K562 (cell line): ENCODE results near the gene RETSAT. TPM values are rescaled to one million over a fixed set of nuclear protein-coding genes. Genes with fewer than 3 reads are reported as not detected.

Experiments
- ATAC-seq: fragments of 200-7000 bp; cut with Tn5 transposase; 3 replicates; pipeline ENCODE4 v1.9.1; 2020; ENCODE audit warnings: moderate library complexity
- BruUV-seq: library from RNA; stranded (reverse); fragments of 400-500 nt; replicated peaks from 2 replicates; lab custom pipeline; 2021; lab: Mats Ljungman, UMichigan
- CTCF ChIA-PET: fragments of 300-600 bp; formaldehyde crosslinking; extraction: SDS; loops from one replicate; lab custom pipeline; 2021; ENCODE audit warnings: low intra/inter-chr PET ratio; lab: Yijun Ruan, JAX
- POLR2A ChIA-PET: fragments of 300-600, 350-650 bp; sonication (Branson Sonifier 250); formaldehyde crosslinking; extraction: SDS; loops from one replicate; lab custom pipeline; 2021; ENCODE audit warnings: antibody characterized with exemption, inconsistent platforms; lab: Yijun Ruan, JAX
- DNase-seq, 4 experiments: peaks; one replicate each; pipeline versions ENCODE4 v3.0.0 to v3.0.0-alpha.2; 2011 to 2018; ENCODE audit warnings: low spot score in 3 of 4, mixed read lengths in 3 of 4; ENCODE audit errors: extremely low read depth in 1 of 4
- FAIRE-seq: peaks from 2 replicates; lab custom pipeline; 2011; peaks lifted over from hg19 to GRCh38; lab: Jason Lieb, UNC
- H2AFZ ChIP-seq: 2 replicates; pipeline ENCODE4 v1.6.0; 2011; ENCODE audit warnings: low read depth, low read length, control low read depth, inconsistent platforms
- H3K27ac ChIP-seq: fragments of 200-600 bp; 3 replicates; pipeline ENCODE4 v1.8.0; 2011; ENCODE audit warnings: low read depth, mild to moderate bottlenecking, control low read depth, inconsistent platforms, low read length, moderate library complexity, mixed read lengths; ENCODE audit errors: extremely low read depth
- H3K27me3 ChIP-seq, 2 experiments: fragments of 300-600 bp in 1 of 2; 2 replicates in 1 of 2; 3 replicates in 1 of 2; pipeline versions ENCODE4 v1.6.0 to v1.8.0; 2011; ENCODE audit warnings: inconsistent platforms in 2 of 2, low read length in 2 of 2, mild to moderate bottlenecking in 1 of 2, mixed read lengths in 1 of 2, moderate library complexity in 1 of 2; ENCODE audit not compliant: control insufficient read depth in 2 of 2, insufficient read depth in 2 of 2
- H3K36me3 ChIP-seq: fragments of 300-600 bp; 3 replicates; pipeline ENCODE4 v1.8.0; 2011; ENCODE audit warnings: mild to moderate bottlenecking, low read length, inconsistent platforms; ENCODE audit not compliant: control insufficient read depth, insufficient read depth
- H3K4me1 ChIP-seq, 2 experiments: fragments of 200-600 bp in 1 of 2; replicated peaks in 1 of 2; 2 replicates in 1 of 2; 3 replicates in 1 of 2; pipeline versions ENCODE4 v1.5.1 to v1.8.0; 2011; ENCODE audit warnings: inconsistent platforms in 2 of 2, low read length in 2 of 2, mild to moderate bottlenecking in 1 of 2, mixed read lengths in 1 of 2, moderate library complexity in 1 of 2; ENCODE audit not compliant: control insufficient read depth in 2 of 2, insufficient read depth in 2 of 2
- H3K4me2 ChIP-seq: 2 replicates; pipeline ENCODE4 v1.6.1; 2011; ENCODE audit warnings: low read length, control low read depth, inconsistent platforms, mixed read lengths; ENCODE audit not compliant: insufficient read depth
- H3K4me3 ChIP-seq: fragments of 200-600 bp; sonication (generic), shearing (Covaris generic); 2 replicates; pipeline ENCODE4 v1.5.1; 2016; ENCODE audit warnings: control low read depth, inconsistent platforms
- H3K79me2 ChIP-seq: fragments of 200-600 bp; 3 replicates; pipeline ENCODE4 v1.8.0; 2011; ENCODE audit warnings: low read length, inconsistent platforms; ENCODE audit not compliant: control insufficient read depth, insufficient read depth
- H3K9ac ChIP-seq, 2 experiments: 2 replicates each; pipeline versions ENCODE4 v1.6.0 to v1.6.1; 2011; ENCODE audit warnings: low read depth in 2 of 2, low read length in 2 of 2, control low read depth in 1 of 2, inconsistent platforms in 1 of 2, mild to moderate bottlenecking in 1 of 2, mixed read lengths in 1 of 2; ENCODE audit not compliant: insufficient read depth in 1 of 2
- H3K9me1 ChIP-seq: one replicate; pipeline ENCODE4 v1.6.0; 2011; ENCODE audit warnings: inconsistent platforms, mild to moderate bottlenecking, low read length, moderate library complexity; ENCODE audit not compliant: control insufficient read depth, insufficient read depth
- H3K9me3 ChIP-seq: replicated peaks from 2 replicates; pipeline ENCODE4 v1.5.1; 2011; ENCODE audit warnings: low read depth, low read length, inconsistent platforms; ENCODE audit not compliant: control insufficient read depth, insufficient read depth
- H4K20me1 ChIP-seq: replicated peaks from 2 replicates; pipeline ENCODE4 v1.6.1; 2011; ENCODE audit warnings: low read length, inconsistent platforms, mixed read lengths; ENCODE audit not compliant: control insufficient read depth, insufficient read depth
- BRF1 ChIP-seq: IDR thresholded peaks from 3 replicates; pipeline ENCODE4 v1.6.1; 2011; ENCODE audit warnings: borderline replicate concordance, mild to moderate bottlenecking; ENCODE audit not compliant: insufficient read length; ENCODE audit errors: extremely low read depth
- ESRRB ChIP-seq: fragments of 250-450 bp; sonication (Bioruptor Pico); IDR thresholded peaks from 2 replicates; pipeline ENCODE4 v1.5.0; 2020; ENCODE audit warnings: mild to moderate bottlenecking, moderate library complexity, borderline replicate concordance
- FIP1L1 ChIP-seq: fragments of 200-400 bp; formaldehyde crosslinking; IDR thresholded peaks from 2 replicates; pipeline ENCODE4 v1.6.1; 2018; ENCODE audit warnings: mild to moderate bottlenecking, low read depth, low read length; ENCODE audit not compliant: poor library complexity, severe bottlenecking
- HNRNPH1 ChIP-seq: fragments of 200-400 bp; formaldehyde crosslinking; optimal IDR thresholded peaks from 2 replicates; pipeline ENCODE3; 2017; ENCODE audit warnings: low read depth, mild to moderate bottlenecking, low read length, moderate library complexity
- MEIS2 ChIP-seq: fragments of 450-650 bp; IDR thresholded peaks from 2 replicates; pipeline ENCODE4 v1.6.1; 2014; ENCODE audit warnings: mild to moderate bottlenecking; ENCODE audit not compliant: partially characterized antibody
- RAD51 ChIP-seq: fragments of 450-650 bp; IDR thresholded peaks from 2 replicates; pipeline ENCODE4 v1.7.1; 2016; ENCODE audit warnings: low read depth, mild to moderate bottlenecking, borderline replicate concordance
- RB1 ChIP-seq: fragments of 450-650 bp; IDR thresholded peaks from 2 replicates; pipeline ENCODE4 v1.6.1; 2017; ENCODE audit warnings: low read depth, mild to moderate bottlenecking
- SOX6 ChIP-seq: fragments of 450-650 bp; IDR thresholded peaks from 2 replicates; pipeline ENCODE4 v1.6.1; 2014; ENCODE audit warnings: mild to moderate bottlenecking
- TAF9B ChIP-seq: fragments of 450-650 bp; IDR thresholded peaks from 2 replicates; pipeline ENCODE4 v1.6.1; 2018; ENCODE audit warnings: mild to moderate bottlenecking; ENCODE audit not compliant: partially characterized antibody
- U2AF1 ChIP-seq: fragments of 200-400 bp; formaldehyde crosslinking; optimal IDR thresholded peaks from 2 replicates; pipeline ENCODE3; 2017; ENCODE audit warnings: mild to moderate bottlenecking, low read depth, low read length, moderate library complexity
- ZNF174 ChIP-seq: fragments of 250-450 bp; sonication (Bioruptor Pico); IDR thresholded peaks from 2 replicates; pipeline ENCODE4 v1.4.0; 2020; ENCODE audit warnings: mild to moderate bottlenecking
- ZNF253 ChIP-seq: fragments of 250-450 bp; sonication (Bioruptor Pico); conservative IDR thresholded peaks from 2 replicates; pipeline ENCODE4 v1.6.1; 2021; ENCODE audit warnings: mild to moderate bottlenecking
- ZNF282 ChIP-seq: sonication (generic); formaldehyde crosslinking; IDR thresholded peaks from 2 replicates; pipeline ENCODE4 v1.8.1; 2023; ENCODE audit warnings: missing genetic modification reagents
- ZNF445 ChIP-seq: fragments of 250-450 bp; sonication (Bioruptor Pico); IDR thresholded peaks from 2 replicates; pipeline ENCODE4 v1.4.0; 2020; ENCODE audit warnings: low read depth, mild to moderate bottlenecking, moderate library complexity
- ZNF589 ChIP-seq: fragments of 200-800 bp; sonication (Bioruptor generic); IDR thresholded peaks from 2 replicates; pipeline ENCODE4 v1.6.1; 2016; ENCODE audit warnings: low read depth, missing genetic modification characterization, missing compliant biosample characterization
- WGBS: fragments of 100-300 bp; shearing (Covaris generic); methylation state at CpG from one replicate; pipeline ENCODE4 v1.1.6; 2016; ENCODE audit warnings: low coverage, mixed read lengths; ENCODE audit not compliant: insufficient coverage; ENCODE audit errors: missing lambda C conversion rate; 5-methylcytosine and 5-hydroxymethylcytosine counted together
- in situ Hi-C: fragments of 300-500 bp; cut with MboI; formaldehyde crosslinking; loops from 4 replicates; pipeline ENCODE4 v1.15.0; 2018; ENCODE audit warnings: inconsistent platforms, mixed read lengths
- intact Hi-C: fragments of 100-400 bp; cut with micrococcal nuclease; formaldehyde crosslinking; loops from 2 replicates; pipeline ENCODE4 v1.14.2; 2022
- polyA plus RNA-seq, 8 experiments: library from polyadenylated mRNA; depleted of rRNA in 4 of 8; stranded (reverse) in 5 of 8; unstranded in 3 of 8; fragments of >200 nt; fragmentation: Nextera tagmentation in 2 of 8; fragmentation: Illumina TruSeq in 1 of 8; extraction: Ambion mirVana in 2 of 8; extraction: Trizol in 1 of 8; gene quantifications; 2 replicates each; pipeline versions ENCODE4 v1.2.1 to v1.2.3, GENCODE V29; 2011 to 2014; ENCODE audit warnings: inconsistent platforms in 1 of 8, missing spikeins in 1 of 8
- total RNA-seq, 7 experiments: library from RNA; depleted of rRNA in 6 of 7; stranded (reverse); fragments of >200 nt in 6 of 7; fragmentation: Illumina TruSeq in 2 of 7; extraction: Trizol in 2 of 7; gene quantifications; 2 replicates each; pipeline versions ENCODE4 v1.2.1 to v1.2.3, GENCODE V29; 2011 to 2021; ENCODE audit warnings: low replicate concordance in 1 of 7
- TF ChIP-seq, protein P1 (sequence below), 2 experiments: fragments of 450-650 bp; IDR thresholded peaks; 2 replicates each; pipeline ENCODE4 v1.6.1; 2018; ENCODE audit warnings: mild to moderate bottlenecking in 2 of 2, low read depth in 1 of 2; ENCODE audit not compliant: partially characterized antibody in 2 of 2

RETSAT gene
- total and polyA plus RNA-seq, 9 of the 15 experiments (the other 6 are each of a cell fraction or from before 2014, with no cell fraction given) = 1.9 to 21.6 (median 16.5) TPM

DNA sequence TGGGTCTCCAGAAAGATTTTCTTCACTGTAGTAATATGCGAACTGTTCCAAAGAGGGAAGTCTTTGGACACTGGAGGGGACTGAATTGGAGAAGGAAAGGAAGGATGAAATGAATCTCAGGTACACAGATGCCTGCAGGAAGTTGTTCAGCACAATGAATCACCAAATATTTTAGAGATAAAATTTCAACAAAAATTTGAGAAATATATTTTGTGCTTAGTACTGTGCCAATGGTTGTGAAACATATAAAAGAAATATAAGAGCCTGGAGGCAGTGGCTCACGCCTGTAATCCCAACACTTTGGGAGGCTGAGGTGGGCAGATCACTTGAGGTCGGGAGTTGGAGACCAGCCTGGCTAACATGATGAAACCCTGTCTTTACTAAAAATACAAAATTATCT is 3.4 kb upstream of the RETSAT start (continued):
- TF ChIP-seq, protein P1, sequence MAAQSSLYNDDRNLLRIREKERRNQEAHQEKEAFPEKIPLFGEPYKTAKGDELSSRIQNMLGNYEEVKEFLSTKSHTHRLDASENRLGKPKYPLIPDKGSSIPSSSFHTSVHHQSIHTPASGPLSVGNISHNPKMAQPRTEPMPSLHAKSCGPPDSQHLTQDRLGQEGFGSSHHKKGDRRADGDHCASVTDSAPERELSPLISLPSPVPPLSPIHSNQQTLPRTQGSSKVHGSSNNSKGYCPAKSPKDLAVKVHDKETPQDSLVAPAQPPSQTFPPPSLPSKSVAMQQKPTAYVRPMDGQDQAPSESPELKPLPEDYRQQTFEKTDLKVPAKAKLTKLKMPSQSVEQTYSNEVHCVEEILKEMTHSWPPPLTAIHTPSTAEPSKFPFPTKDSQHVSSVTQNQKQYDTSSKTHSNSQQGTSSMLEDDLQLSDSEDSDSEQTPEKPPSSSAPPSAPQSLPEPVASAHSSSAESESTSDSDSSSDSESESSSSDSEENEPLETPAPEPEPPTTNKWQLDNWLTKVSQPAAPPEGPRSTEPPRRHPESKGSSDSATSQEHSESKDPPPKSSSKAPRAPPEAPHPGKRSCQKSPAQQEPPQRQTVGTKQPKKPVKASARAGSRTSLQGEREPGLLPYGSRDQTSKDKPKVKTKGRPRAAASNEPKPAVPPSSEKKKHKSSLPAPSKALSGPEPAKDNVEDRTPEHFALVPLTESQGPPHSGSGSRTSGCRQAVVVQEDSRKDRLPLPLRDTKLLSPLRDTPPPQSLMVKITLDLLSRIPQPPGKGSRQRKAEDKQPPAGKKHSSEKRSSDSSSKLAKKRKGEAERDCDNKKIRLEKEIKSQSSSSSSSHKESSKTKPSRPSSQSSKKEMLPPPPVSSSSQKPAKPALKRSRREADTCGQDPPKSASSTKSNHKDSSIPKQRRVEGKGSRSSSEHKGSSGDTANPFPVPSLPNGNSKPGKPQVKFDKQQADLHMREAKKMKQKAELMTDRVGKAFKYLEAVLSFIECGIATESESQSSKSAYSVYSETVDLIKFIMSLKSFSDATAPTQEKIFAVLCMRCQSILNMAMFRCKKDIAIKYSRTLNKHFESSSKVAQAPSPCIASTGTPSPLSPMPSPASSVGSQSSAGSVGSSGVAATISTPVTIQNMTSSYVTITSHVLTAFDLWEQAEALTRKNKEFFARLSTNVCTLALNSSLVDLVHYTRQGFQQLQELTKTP (IDR thresholded peaks at IDR 0.05; ENCODE audit: low read depth in 1 of 2, partially characterized antibody in 2 of 2) = no peak
- TF ChIP-seq SOX6 (no peak), ESRRB (no peak)

DNA sequence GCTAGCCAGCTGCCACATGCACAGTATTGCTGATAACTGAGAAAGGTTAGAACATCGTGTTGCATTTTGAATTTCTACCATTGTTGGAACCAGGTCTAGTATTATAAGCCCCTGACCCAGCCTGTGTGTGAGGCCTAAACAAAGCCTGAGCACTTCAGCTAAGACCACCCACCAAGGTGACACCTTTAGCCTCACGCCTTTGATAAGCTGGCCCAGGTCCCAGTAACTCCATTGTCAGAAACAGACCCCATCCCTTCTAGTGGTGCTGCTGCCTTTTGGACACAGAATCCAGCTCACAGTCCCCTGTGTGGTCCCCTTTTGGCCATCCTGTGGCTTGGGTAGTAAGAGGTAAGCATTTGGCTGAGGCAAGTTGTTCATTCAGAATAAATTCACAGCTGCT is 1.9 kb upstream of the RETSAT start:
- TF ChIP-seq FIP1L1 (no peak), ZNF445 (CRISPR knock-in tag) (no peak), BRF1 (no peak), ZNF174 (no peak), U2AF1 (no peak), RAD51 (no peak), ZNF282 (no peak), MEIS2 (no peak), ZNF253 (CRISPR knock-in tag) (no peak), ZNF589 (no peak), HNRNPH1 (no peak), TAF9B (no peak), RB1 (no peak)
- peaks cover 40% of the 10 kb centered on the region; the same call in 2 of the 3 replicates for H3K36me3 ChIP-seq
- no peak for DNase-seq
- no peak overlapping the region for H2AFZ ChIP-seq
- BruUV-seq = no TSS peak
- no peak overlapping the region for H3K4me3 ChIP-seq
- peaks cover 9 to 15% of the 10 kb centered on the region in 2 experiments for H3K4me1 ChIP-seq
- FAIRE-seq = no peak
- ChIA-PET CTCF (no interaction called here), POLR2A (interaction anchor here (0.6 to 1.2 kb wide), 3 partner anchors 9 to 27 kb away, joined by 3 to 4 read pairs (median 3); no protein-coding TSS in a partner anchor)
- no peaks in the 10 kb centered on the region for H3K27me3 ChIP-seq
- WGBS = 72% methylated on average over 2 of the region's 2 CpGs
- H3K27ac ChIP-seq = no peak overlapping the region
- H3K9me1 ChIP-seq = no peaks in the 10 kb centered on the region
- no peak for ATAC-seq
- no peaks in the 10 kb centered on the region for H3K9me3 ChIP-seq
- in situ Hi-C loops (no loop called here), intact Hi-C loops (no loop called here)
- no peaks in the 10 kb centered on the region for H4K20me1 ChIP-seq
- H3K4me2 ChIP-seq = no peak overlapping the region
- peaks cover 32% of the 10 kb centered on the region for H3K79me2 ChIP-seq
- H3K9ac ChIP-seq = no peak overlapping the region; a peak in 1 of 4 replicates
